ENCODE results near the gene CAND2.

CAND2 gene

GRCh38 chr3:12796171-12797123 lies at the start of gene CAND2:
Gene CAND2, plus strand, starts transcription at chr3:12796680. Its CDS starts 41 bp downstream, at chr3:12796721.
- no peak for FAIRE-seq

GRCh38 chr3:12748477-12748876 lies 48.0 kb upstream of the CAND2 start:
- no peak for FAIRE-seq

GRCh38 chr3:12750223-12750622 lies 46.3 kb upstream of the CAND2 start:
- no peak for FAIRE-seq

GRCh38 chr3:12750658-12751071 lies 45.8 kb upstream of the CAND2 start:
- no peak for FAIRE-seq

- no peak for FAIRE-seq
Measured at GRCh38 chr3:12751571-12751970, 44.9 kb upstream of the CAND2 start.

GRCh38 chr3:12752102-12752501 lies 44.4 kb upstream of the CAND2 start:
- FAIRE-seq = no peak

GRCh38 chr3:12752809-12753208 lies 43.7 kb upstream of the CAND2 start:
- no peak for FAIRE-seq

- no peak for FAIRE-seq
Measured at GRCh38 chr3:12753275-12754028, 43.0 kb upstream of the CAND2 start.

GRCh38 chr3:12754313-12754712 lies 42.2 kb upstream of the CAND2 start:
- no peak for FAIRE-seq

GRCh38 chr3:12755754-12756153 lies 40.7 kb upstream of the CAND2 start:
- FAIRE-seq = no peak

GRCh38 chr3:12756175-12756574 lies 40.3 kb upstream of the CAND2 start:
- FAIRE-seq = no peak

- no peak for FAIRE-seq
Measured at GRCh38 chr3:12756635-12757034, 39.8 kb upstream of the CAND2 start.

GRCh38 chr3:12758025-12758781 lies 38.3 kb upstream of the CAND2 start:
- no peak for FAIRE-seq

- FAIRE-seq = no peak
Measured at GRCh38 chr3:12759097-12759679, 37.3 kb upstream of the CAND2 start, which contains the start of gene TMEM40. Gene TMEM40, minus strand, starts transcription at chr3:12759259. Its CDS starts 9,427 bp downstream, at chr3:12749832.

GRCh38 chr3:12759693-12760565 lies 36.6 kb upstream of the CAND2 start:
- no peak for FAIRE-seq

- FAIRE-seq = no peak
Measured at GRCh38 chr3:12764171-12764776, 32.2 kb upstream of the CAND2 start.

GRCh38 chr3:12766541-12766940 lies 29.9 kb upstream of the CAND2 start:
- no peak for FAIRE-seq

GRCh38 chr3:12768579-12769527 lies 27.6 kb upstream of the CAND2 start:
- no peak for FAIRE-seq

- no peak for FAIRE-seq
Measured at GRCh38 chr3:12769761-12770160, 26.7 kb upstream of the CAND2 start.

- no peak for FAIRE-seq
Measured at GRCh38 chr3:12771236-12771635, 25.2 kb upstream of the CAND2 start.
